GM23338 (cell line): ENCODE results near the gene DEFB124. TPM values are rescaled to one million over a fixed set of nuclear protein-coding genes. Genes with fewer than 3 reads are reported as not detected.

Source experiments
- polyA plus RNA-seq: library from polyadenylated mRNA; unstranded; fragments of >200 nt; fragmentation: Nextera tagmentation; extraction: Ambion mirVana; gene quantifications from 2 replicates; pipeline ENCODE4 v1.2.1, GENCODE V29; 2016
- total RNA-seq: library from RNA; depleted of rRNA; stranded (reverse); fragments of >200 nt; shearing (Covaris generic); gene quantifications from 2 replicates; pipeline ENCODE4 v1.2.3, GENCODE V29; 2014; rRNA removed

DEFB124 gene
- total and polyA plus RNA-seq, 2 experiments from 2014 or later: 0.52 TPM; not detected in 1

Other genes with a start within 250 kb of the DEFB124 start
- gene DEFB115, start 217.5 kb downstream of the DEFB124 start, total RNA-seq: not detected in 2 replicates
- gene DEFB115, start 217.5 kb downstream of the DEFB124 start, polyA plus RNA-seq: 1.1 and 1.6 TPM in 2 replicates
- gene DEFB116, start 166.5 kb downstream of the DEFB124 start, total RNA-seq: not detected in 2 replicates
- not detected in 2 replicates for gene DEFB116, start 166.5 kb downstream of the DEFB124 start, polyA plus RNA-seq
- gene DEFB118, start 106.5 kb downstream of the DEFB124 start, total RNA-seq: not detected in 2 replicates
- gene DEFB118, start 106.5 kb downstream of the DEFB124 start, polyA plus RNA-seq: not detected in 2 replicates
- gene DEFB119, start 84.5 kb downstream of the DEFB124 start, total RNA-seq: not detected in 2 replicates
- gene DEFB119, start 84.5 kb downstream of the DEFB124 start, polyA plus RNA-seq: not detected in 2 replicates
- not detected in 2 replicates for gene DEFB121, start 68.9 kb downstream of the DEFB124 start, total RNA-seq
- not detected in 2 replicates for gene DEFB121, start 68.9 kb downstream of the DEFB124 start, polyA plus RNA-seq
- gene DEFB123, start 34.5 kb downstream of the DEFB124 start, total RNA-seq: not detected in 2 replicates
- gene DEFB123, start 34.5 kb downstream of the DEFB124 start, polyA plus RNA-seq: not detected in 2 replicates
- gene REM1, start 161 bp upstream of the DEFB124 start, total RNA-seq: 0.28 TPM in 1 of 2 replicates, not detected in the other
- not detected in 2 replicates for gene REM1, start 161 bp upstream of the DEFB124 start, polyA plus RNA-seq
- gene HM13, start 39.3 kb upstream of the DEFB124 start, total RNA-seq: 103 and 126 TPM in 2 replicates
- gene HM13, start 39.3 kb upstream of the DEFB124 start, polyA plus RNA-seq: 147 and 150 TPM in 2 replicates
- 452 and 479 TPM in 2 replicates for gene ID1, start 130.2 kb upstream of the DEFB124 start, total RNA-seq
- gene ID1, start 130.2 kb upstream of the DEFB124 start, polyA plus RNA-seq: 221 and 224 TPM in 2 replicates
- gene COX4I2, start 162.8 kb upstream of the DEFB124 start, total RNA-seq: not detected in 2 replicates
- gene COX4I2, start 162.8 kb upstream of the DEFB124 start, polyA plus RNA-seq: 0.63 and 1.1 TPM in 2 replicates
- 108 and 110 TPM in 2 replicates for gene BCL2L1, start 247.7 kb upstream of the DEFB124 start, total RNA-seq
- 39.9 and 42.4 TPM in 2 replicates for gene BCL2L1, start 247.7 kb upstream of the DEFB124 start, polyA plus RNA-seq